H54 (cell line): ENCODE data around the gene ZHX3.

ENCODE experiments used
- DNase-seq: peaks from one replicate; pipeline ENCODE4 v3.0.0; 2011; ENCODE audit warnings: low spot score, mixed read lengths; ENCODE audit not compliant: insufficient read length
- FAIRE-seq: peaks from 3 replicates; lab custom pipeline; 2011; peaks lifted over from hg19 to GRCh38; lab: Jason Lieb, UNC
- POLR2A ChIP-seq: IDR thresholded peaks from 2 replicates; pipeline ENCODE4 v1.6.1; 2011; ENCODE audit warnings: low read depth, mild to moderate bottlenecking, low read length

Gene ZHX3

GRCh38 chr20:41152108-41152757 lies 165.3 kb downstream of the ZHX3 start:
- FAIRE-seq (no peak), DNase-seq (no peak)
- TF ChIP-seq POLR2A: no peak

GRCh38 chr20:41151134-41151869 lies 166.2 kb downstream of the ZHX3 start:
- DNase-seq (no peak), FAIRE-seq (no peak)
- no peak for TF ChIP-seq POLR2A

GRCh38 chr20:41150664-41151063 lies 166.9 kb downstream of the ZHX3 start:
- TF ChIP-seq POLR2A: no peak
- no peak for DNase-seq
- FAIRE-seq: no peak

DNA sequence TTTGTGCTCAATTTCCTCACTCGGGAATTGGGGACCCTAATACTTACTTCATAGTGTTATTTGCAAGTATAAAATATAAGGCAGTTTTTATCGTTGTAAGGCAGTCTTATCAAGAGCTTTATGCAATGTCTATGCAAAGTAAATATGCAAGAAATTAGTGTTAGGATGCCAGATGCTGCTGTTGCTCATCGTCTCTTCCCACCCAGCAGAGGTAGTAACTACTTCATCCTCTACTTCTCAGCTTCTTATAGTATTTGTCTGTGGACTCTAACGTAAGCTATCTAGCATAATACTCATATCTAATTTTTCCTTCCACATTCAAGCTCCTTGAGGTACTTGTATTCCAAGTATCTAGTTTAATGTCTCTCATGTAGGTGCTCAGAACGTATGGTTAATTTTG lies 168.6 kb downstream of the ZHX3 start:
- no peak for FAIRE-seq
- no peak for DNase-seq
- no peak for TF ChIP-seq POLR2A

GRCh38 chr20:41147767-41148191 lies 169.8 kb downstream of the ZHX3 start:
- DNase-seq (no peak), FAIRE-seq (no peak)
- TF ChIP-seq POLR2A: no peak

DNA sequence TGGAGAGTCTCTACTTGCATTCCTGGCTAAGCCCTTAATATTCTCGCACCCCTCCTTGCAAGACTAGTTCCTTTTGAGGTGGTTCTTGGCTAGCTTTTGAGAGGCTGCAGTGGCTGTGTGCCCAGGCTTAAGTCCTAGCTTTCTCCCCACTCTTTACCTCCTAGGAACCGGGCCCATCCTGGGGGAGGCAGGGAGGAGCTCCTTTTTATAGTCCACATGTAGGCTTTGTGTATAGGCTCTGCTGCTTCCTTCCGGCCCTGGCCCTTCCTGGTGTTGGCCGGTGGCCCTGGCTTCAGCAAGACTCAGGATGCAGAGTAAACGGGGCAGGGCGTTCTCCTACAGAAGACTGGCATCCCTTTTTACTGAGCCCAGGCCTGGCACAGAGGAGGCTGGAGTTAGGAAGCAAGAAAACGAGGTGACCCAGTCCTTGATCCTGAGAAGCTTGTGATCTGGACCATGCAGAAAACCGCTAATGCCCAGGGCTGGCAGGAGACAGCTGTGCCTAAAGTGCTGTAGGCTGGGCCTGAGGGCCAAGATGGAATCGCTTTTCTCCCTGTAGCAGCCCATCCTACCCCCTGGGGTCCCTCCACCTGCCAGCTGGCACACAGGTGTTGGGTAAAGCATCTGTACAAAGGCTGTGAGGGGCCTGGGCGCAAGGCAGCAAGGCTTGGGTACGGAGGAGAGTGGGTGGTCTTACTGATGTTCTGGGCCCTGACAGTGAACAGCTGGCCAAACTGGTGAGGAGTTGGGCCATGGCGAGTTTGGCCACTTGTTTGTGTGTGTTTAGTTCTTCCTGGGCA lies 171.5 kb downstream of the ZHX3 start:
- TF ChIP-seq POLR2A: no peak
- DNase-seq: no peak
- no peak for FAIRE-seq

- DNase-seq: no peak
- FAIRE-seq: no peak
- TF ChIP-seq POLR2A: no peak
Measured at GRCh38 chr20:41145317-41145716, 172.2 kb downstream of the ZHX3 start.

- no peak for FAIRE-seq
- DNase-seq: no peak
- TF ChIP-seq POLR2A: no peak
Measured at GRCh38 chr20:41143354-41143753, 174.2 kb downstream of the ZHX3 start.

DNA sequence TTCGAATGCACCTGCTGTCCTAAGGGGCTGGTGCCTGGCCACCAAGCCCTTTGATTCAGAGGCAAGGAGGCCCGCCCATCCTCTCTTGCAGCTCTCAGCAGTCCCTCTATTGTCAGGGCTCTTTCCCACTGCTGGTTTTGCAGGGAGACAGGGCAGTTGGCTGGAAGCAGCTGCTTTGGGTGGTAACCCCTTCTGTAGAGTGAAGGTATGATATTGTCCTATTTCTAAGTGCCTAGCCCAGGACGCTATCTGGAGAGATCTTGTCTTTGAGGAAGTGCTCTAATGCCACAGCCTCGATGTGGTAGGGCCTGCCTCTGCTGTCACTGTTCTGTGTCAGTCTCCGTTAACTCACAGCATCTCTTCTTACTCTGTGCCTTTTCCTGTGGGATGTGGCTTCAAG lies 174.6 kb downstream of the ZHX3 start:
- FAIRE-seq (no peak), DNase-seq (no peak)
- TF ChIP-seq POLR2A: no peak

DNA sequence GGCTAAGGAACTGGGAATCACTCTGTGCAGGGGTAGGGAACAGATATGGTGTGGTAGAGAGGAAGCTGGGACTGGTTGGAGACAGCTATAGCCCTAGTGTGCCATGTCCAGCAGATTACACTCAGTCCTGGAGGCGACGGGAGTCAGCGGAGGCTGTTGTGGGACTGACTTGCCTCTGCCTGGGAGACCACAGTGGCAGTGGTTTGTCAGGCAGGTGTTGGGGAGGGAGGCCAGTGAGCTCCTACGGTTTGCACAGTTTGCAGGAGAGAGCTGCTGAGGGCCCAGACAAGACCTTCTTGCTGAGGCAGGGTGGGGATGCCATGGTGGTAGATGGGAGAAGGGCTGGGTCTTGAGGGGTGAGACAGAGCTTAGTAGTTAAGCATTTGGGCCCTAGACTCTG lies 175.3 kb downstream of the ZHX3 start:
- no peak for FAIRE-seq
- DNase-seq: no peak
- TF ChIP-seq POLR2A: no peak

DNA sequence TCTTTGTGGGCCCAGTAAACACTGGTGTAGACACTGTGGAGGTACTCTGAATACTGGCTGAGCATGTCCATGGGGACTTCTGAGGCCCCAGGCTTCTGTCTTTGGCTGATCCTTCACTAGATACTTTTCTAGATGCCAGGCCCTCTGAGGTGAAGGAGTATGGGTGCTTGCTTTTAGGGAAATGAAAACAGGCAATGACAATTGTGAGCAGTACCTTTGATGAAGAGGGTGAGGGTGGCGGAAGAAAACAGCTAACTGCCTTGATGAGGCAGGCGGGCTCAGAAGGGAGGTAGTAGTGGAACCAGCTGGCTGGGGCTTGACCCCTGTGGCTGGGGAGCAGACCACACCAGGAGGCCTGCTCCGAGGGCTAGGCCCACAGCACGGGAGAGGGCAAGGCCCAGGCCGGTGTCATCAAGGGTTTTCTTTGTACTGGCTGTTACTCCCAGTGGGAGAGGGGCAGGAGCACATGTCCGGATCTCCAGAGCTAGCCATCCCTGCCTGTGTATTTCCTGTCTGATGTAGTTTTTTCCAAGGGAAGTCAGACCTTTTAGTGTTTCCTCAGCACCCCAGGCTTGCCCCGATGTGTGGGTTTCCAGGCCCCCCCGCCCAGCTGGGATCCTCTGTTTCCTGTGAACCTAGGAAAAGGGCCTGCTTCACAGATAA lies 176.2 kb downstream of the ZHX3 start:
- FAIRE-seq (no peak), DNase-seq (no peak)
- TF ChIP-seq POLR2A: no peak

- FAIRE-seq (no peak), DNase-seq (no peak)
- no peak for TF ChIP-seq POLR2A
Measured at GRCh38 chr20:41140226-41141133, 177.1 kb downstream of the ZHX3 start.
